Head of caudate nucleus (tissue), 42 donors: ENCODE data around the gene PSD.

Source experiments
- DNase-seq, 42 donors: peaks; one replicate each; pipeline versions ENCODE4 v3.0.0 to v3.0.0-alpha.2; 2020 to 2021; ENCODE audit warnings: mixed read lengths in 7 of 42
- intact Hi-C: fragments of 100-400 bp; cut with DNase I; formaldehyde crosslinking; loops from one replicate; pipeline ENCODE4 v1.15.0; 2022

PSD gene

DNA sequence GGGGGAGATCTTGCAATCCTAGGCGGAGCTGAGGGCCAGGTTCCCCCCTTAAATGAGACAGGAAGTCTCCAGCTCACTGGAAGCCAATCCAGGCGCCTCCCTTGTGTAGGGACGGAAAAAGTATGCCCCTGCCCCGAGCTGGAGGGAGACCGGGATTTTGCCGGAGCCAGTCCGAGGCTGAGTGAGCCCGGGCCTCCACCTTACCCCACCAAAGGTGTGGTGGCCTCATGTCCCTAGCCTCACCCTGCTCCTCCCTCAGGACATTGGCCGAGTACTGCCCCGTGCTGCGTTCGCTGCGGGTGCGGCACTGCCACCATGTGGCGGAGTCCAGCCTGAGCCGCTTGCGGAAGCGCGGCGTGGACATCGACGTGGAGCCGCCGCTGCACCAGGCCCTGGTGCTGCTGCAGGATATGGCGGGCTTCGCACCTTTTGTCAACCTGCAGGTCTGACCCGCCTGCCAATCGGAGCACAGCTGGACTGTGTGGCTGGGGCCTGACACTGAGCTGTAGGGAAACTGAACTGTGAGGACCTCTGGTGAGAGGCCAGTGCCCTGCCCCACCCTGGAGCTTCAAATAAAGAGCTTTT lies 4.1 kb upstream of the PSD start:
- intact Hi-C loops: loop anchor here (5.0 to 10.0 kb wide), 2 partner anchors 40 to 162 kb away; no protein-coding TSS in a partner anchor
- DNase-seq: peak in 40 of 42 donors; percentile 38 to 88 (median 76)

DNA sequence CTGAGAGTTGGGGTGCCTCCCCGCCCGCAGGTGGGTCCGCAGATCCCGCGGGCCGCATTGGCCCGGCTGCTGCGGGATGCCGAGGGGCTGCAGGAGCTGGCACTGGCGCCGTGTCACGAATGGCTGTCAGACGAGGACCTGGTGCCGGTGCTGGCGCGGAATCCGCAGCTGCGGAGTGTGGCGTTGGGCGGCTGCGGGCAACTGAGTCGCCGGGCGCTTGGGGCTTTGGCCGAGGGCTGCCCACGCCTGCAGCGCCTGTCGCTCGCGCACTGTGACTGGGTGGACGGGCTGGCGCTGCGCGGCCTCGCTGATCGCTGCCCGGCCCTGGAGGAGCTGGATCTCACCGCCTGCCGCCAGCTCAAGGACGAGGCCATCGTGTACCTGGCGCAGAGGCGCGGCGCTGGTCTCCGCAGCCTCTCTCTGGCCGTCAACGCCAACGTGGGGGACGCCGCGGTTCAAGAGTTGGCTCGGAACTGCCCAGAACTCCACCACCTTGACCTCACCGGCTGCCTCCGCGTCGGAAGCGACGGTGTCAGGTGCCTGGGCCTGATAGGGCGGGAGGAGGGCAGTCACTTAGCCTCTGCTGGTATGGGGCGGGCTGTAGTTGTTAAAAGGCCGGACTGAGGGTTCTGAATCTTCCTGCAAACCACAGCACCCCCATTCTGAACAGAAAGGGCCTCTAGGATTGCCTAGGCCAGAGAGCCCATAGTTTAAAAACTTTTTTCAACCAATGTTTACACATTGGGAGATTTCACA lies 3.4 kb upstream of the PSD start:
- DNase-seq: peak in 7 of 42 donors; percentile 11 to 55 (median 44)
- intact Hi-C loops: loop anchor here (5.0 to 10.0 kb wide), 2 partner anchors 40 to 163 kb away; no protein-coding TSS in a partner anchor

DNA sequence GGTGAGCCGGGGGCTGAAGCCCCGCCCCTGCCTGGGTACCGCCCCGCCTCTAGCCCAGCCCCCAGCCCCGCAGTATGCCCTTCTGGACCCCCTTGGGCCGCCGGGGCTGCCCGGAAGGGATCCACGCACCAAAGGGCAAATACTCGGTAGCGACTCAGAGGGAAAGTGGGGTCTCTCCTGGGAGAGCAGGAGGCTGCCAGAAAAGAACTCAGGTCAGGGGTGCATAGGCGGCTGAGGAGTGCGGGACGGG lies 2.8 kb upstream of the PSD start:
- intact Hi-C loops: loop anchor here (5.0 to 10.0 kb wide), 2 partner anchors 41 to 163 kb away; no protein-coding TSS in a partner anchor
- no peak for DNase-seq

DNA sequence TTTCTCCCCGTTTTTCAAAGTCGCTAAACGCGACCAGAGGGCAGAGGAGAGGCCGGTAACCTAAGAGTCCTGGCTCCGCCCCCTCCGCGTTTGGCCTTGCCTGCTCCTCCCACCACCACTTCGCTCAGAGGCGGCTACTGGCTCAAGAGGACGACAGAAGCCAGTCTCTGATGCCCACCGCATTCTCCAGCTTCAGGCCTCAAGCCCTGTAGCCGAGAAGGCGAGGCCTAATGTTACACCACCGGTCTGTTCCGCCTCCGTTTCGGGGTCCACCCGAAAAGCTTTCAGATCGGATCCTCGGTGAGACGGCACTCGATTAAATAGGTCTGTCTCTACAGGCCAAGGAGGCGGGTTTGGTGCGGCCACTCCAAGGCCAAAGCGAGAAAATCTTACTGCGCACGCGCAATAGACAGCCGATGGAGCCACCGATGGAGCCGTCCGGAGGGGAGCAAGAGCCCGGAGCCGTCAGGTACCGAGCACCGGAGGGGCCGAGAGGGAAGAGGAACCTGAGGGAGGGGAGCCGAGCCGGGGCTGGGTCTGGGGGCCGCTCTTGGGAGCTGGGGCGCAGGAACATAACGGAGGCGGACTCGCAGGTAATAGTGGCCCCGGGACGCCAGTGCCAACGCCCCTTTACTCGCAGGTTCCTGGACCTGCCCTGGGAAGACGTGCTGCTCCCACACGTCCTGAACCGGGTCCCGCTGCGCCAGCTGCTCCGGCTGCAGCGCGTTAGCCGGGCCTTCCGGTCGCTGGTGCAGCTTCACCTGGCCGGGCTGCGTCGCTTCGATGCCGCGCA lies 2.3 kb upstream of the PSD start, which contains the start of gene FBXL15:
TSS of gene FBXL15 (plus strand) at position 123 of the 793 bp plus-strand sequence. CDS start at position 417, 294 bp downstream.
- peak; percentile 87 to 98 (median 94) for DNase-seq
- intact Hi-C loops: loop anchor here (5.0 to 10.0 kb wide), 2 partner anchors 41 to 164 kb away; no protein-coding TSS in a partner anchor

DNA sequence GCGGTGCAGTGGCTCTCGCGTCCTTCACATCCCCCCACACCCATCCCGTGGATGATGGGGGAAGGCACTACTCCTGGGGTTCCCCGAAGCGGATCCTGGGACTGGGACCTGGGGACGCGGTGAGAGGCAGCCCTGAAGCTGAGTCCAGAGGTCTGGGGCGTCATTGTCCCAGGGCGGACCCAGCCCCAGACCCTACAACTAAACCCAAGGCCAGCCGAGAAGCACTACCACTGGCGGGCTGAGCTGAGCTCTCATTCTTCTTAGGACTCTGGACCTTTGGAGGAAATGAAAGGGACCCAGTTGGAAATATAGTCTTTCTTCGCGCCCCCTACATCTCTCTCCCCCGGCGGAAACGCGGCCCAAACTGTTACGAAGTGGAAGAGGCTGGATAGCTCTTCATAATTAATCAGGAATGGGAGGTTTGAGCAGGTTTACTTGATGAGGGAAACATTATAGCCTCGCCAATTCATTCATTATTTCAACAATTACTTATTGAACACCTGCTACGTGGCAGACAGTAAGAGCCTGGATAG lies 1.7 kb upstream of the PSD start:
- intact Hi-C loops: loop anchor here (5.0 to 10.0 kb wide), 2 partner anchors 42 to 165 kb away; no protein-coding TSS in a partner anchor
- DNase-seq: no peak

DNA sequence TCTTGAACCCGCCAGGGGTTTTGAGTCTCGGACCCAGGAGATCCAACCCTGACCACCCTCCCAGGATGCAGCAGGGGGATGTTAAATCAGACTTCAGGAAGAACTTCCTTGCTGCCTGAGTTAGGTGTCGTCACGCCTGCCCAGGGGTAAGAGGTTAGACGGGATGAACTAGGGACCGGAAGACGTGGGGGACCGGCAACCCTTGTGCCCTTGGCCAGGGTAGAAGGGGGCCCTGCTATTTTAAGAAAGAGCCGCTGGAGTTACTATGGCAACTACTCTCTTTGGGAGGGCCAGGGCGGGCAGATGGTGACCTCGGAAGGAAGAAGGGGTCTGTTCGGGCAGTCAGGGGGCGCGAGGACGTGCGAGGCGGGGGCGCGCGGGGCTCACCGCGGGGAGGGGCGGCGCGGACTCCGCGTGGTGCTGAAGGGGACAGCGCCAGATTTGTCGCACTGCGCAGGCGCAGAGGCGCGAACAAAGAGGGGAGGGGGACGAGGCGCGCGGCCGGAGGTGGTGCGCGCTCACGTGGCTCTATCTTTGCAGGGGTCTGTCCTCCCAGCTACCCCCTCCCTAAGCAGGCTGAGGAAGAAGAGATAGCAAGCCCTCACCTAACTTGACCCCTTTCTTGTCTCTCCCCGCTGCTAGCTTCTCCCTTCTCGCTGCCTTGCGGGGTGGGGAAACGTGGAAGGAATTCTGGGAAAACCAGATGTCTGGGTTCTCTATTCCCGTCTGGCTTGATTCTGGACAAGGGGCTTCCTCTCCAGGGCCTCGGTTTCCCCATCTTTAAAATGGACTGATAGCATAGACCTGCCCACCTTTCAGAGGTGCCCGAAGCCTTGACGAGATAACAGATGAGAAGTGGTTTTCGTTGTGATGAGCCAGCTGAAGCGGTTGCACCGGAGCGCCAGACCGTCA lies 940 bp upstream of the PSD start:
- intact Hi-C loops: loop anchor here (5.0 to 10.0 kb wide), 2 partner anchors 43 to 165 kb away; no protein-coding TSS in a partner anchor
- DNase-seq: peak in 41 of 42 donors; percentile 56 to 91 (median 81)

DNA sequence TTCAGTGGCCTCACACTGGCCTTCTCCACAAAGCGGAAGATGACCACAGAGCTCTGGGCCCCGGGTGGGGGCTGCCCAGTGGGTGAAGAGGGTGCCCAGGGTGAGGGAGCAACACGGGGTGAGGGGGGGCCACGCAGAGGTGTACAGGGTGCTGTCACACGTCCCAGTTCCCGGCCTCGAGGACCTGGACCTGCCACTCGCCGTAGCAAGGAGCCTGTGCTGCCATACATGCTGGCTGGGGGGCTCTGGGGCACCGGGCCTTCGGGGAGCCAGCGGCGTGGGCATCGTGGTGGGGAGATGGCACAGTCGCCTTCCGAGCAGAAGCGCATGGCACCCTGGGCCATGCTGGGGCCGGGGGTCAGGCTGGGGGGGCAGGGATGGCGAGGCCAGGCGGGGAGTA lies 1.9 kb downstream of the PSD start:
- DNase-seq: no peak
- intact Hi-C loops: no loop called here

DNA sequence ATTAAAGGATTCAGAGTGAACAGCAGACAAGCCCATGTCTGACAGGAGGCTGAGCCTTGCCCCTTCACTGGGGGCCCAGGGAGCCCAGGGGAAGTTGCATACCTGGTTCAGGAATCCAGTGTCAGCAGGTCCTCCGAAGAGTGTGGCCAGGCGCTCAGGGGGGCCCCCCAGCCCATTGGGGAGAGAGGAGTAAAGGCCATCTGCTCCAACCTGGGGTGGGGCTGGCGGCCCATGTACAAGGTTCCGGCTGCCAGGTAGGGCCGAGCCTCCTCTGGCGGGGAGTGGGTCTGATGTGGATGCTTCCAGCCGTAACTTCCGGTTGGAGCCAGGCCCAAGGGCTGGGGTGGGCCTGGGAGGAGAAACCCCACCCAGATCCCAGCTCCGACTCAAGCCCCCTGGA lies 2.3 kb downstream of the PSD start:
- intact Hi-C loops: no loop called here
- DNase-seq: no peak

DNA sequence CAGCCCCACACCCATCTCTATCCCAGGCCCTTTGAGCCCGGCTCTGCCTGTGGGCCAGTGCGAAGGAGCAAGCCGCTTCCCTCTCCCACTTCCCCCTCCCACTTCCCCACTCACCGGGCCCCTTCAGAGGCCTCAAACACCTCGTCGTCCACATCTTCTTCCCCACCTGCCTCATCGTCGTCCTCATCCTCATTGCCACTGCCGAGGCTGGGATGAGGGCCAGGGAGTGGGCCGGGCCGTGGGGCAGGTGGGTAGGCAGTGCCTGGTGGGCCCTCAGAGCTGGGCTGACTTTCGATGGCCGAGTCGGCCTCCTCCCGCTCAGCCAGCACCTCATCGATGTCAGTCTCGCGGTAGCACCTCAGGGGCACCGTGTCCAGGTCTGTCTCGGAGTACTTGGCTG lies 3.8 kb downstream of the PSD start:
- intact Hi-C loops: no loop called here
- DNase-seq: peak in 1 of 42 donors; percentile 3

DNA sequence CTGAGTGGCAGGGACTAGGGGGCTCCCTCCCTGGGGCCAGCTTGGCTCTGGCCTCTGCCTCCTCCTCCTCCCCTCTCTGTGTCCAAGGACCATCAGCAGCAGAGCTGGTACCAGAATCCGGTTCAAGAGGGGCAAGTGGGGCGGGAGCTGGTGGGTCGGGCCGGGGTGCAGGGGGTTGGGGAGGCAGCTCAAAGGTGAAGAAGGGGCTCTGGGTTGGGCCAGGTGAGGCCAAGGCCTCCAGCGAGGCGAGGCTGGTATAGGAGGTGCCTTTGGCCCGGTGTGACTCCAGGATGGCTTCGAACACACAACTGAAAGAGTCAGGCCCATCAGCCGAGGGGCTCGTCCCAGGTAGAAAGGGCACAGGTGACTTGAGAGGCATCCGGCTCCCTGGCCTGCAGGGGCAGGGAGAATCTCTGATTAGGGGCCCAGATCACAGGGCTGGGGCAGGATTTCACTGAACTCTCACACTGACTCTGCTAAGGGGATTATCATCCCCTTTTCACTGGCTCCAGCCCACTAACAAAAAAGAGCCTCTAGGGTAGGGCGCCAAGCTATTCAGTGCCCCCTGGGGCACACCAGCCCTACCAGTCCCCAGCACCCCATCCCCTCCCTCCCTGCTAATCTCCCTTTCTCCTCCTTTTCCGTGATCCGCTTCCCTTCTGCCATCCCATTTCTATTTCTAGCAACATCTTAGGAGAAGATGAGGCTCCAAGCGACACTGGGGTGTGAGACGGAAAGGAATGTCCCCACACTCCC lies 4.6 kb downstream of the PSD start:
- intact Hi-C loops: no loop called here

DNA sequence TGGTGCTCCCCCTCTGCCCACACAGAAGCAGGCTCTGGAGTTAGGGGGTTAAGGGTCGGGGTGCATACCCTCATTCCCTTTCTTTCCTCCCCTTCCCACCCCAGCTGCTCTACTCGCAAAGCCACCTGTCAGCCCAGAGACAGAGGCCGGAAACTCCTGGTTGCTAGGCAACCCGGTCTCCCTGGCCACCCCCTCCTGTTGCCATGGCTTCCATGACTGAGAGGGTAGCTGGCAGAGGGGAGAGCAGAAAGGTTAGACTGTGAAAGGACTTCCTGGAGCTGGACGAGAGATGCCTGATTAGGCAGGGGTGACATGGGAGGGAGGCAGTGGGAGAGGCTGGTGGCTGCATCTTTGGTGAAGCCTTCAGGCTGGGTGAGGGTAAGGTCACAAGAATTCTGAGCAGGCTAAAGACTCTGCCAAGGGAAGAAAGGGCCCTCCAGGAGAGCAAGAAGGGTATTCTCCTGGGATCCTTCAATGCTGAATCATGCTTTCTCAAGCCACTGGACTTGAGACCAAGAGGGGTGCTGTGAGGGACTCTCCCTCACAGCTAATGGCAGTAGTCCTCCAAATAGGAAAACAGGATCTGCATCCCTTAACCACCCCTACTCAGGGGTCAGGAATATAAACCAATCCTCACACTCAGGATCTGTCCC lies 5.4 kb downstream of the PSD start:
- intact Hi-C loops: no loop called here
- peak in 39 of 42 donors; percentile 45 to 93 (median 70) for DNase-seq

More for the DNA sequence above, 4.6 kb downstream of the PSD start:
- DNase-seq: no peak

DNA sequence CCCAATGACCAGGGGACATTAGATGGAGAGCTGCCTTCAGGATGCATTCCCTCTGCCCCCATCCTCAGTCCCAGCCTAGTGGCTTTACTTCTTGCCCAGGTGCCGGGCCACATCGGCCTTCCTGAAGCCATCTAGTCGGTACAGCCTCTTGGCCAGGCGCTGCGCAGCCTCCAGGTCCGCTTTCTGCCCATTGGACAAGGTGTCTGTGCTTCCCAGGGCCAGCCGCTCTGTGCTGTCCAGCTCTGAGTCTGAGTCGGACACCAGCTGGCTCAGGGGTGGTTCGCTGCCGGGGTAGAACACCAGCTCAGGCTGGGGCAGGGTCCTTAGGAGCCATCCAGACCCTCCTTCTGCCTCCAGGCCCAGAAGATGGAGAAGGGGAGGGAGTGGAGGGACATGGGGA lies 6.3 kb downstream of the PSD start:
- intact Hi-C loops: no loop called here
- no peak for DNase-seq

DNA sequence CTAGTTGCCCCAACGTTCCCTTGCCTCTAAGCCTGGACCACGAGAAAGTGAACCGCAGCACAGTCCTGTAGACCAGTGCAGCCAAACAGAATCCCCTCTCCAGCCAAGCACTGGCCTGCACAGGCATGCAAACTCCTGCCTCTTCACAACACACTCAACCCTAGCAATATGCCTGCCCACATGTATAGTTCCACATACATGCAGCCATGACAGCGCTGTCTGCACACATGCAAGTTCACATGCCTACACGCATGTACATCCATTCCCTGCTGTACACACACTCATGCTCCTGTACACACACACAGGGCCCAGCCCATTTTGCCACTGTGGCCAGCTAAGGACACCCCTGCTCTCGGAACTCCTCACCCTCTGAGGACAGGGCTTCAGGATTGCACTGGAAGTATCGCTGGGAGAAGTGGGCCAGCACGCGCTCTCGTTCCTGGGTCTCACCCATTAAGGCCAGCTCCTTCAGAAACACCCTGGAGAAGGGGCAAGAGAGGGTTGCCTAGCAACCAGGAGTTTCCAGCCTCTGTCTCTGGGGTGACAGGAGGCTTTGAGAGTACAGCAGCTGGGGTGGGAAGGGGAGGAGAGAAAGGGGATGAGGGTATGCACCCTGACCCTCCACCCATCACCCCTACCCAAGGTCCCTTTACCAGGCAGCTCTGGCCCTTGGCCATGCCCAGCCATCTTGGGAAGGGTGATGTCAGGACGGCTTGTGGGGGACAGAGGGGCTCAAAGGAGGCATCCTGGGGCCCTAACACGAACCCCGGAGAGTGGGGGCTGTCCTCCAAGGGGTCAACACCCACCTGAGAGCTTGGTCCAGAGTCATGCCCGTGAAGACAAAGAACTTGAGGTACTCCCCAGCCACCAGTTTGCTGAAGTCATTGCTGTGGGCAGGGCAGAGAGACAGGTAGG lies 7.0 kb downstream of the PSD start:
- no peak for DNase-seq
- intact Hi-C loops: no loop called here

DNA sequence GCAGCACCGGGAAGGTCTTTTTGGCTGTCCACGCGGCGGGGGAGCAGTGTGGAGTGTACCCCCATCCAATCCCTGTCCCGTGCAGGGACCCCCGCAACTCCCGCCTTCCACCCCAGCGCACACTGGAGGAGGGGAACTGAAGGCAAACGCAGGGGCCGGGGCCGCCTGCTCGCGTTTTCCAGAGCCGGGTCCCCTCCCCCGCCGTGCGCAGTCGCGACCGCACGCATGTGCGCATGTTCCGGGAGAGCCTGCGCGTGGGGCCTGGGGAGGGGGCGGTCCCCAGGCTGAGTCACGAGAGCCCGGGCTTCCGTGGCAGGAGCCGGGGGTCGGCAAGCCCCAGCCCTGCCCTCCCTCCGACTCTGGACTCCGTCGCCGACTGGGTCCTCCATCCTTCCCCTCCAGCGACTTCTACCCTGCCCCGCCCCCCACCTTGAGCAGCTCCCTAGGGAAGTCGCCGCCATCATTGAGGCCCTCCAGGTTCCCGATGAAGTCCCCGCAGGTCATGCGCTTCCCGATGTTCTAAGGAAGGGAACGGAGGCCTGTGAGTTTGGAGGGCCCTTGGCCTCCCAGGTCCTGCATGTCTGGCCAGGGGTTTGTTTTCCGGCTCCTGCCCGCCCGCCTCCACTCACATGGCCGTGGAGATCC lies 8.0 kb downstream of the PSD start:
- intact Hi-C loops: no loop called here
- peak in 38 of 42 donors; percentile 44 to 90 (median 72) for DNase-seq

DNA sequence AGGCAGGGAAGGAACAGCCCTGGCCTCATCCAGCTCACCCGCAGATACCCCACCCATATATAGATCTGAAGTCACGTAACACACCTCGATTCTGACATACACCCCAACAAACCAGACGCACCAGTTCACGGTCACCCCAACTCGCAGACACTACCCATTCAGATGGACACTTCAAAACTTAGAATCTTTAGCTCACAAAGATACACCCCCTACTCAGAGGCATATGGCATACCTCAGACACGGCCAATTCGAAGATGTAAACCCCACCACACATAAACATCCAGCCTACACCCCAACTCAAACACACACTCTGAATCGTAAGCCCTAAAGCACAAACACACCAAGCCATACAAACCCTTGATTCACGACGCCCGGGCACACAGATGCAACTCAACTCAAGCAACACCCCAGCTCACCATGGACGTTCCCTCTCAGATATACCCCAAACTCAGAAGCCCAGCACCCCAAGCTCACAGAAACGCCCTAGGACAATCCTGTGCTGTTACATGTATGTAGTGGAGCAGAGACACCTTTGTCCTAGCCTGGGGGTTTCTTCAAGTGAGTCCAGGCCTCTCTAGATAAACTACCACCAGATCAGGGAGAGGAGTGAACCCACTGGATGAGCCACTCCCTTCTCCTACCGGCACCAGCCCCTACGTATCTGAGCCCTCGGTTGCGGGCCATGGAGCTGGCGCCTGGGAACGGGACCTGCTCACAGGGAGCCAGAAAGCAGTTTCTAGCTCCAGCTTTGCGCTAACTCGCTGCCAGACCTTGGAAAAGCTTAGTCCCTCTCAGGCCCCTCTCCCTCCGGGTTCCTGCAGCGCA lies 8.8 kb downstream of the PSD start:
- DNase-seq: peak in 1 of 42 donors; percentile 14
- intact Hi-C loops: no loop called here
